ENCODE results near the gene SCAND1. TPM values are rescaled to one million over a fixed set of nuclear protein-coding genes. Genes with fewer than 3 reads are reported as not detected.

The SCAND1 gene
- total RNA-seq, 4 donors from 2014 or later = 18.8 to 71.2 (median 55.0) TPM

DNA sequence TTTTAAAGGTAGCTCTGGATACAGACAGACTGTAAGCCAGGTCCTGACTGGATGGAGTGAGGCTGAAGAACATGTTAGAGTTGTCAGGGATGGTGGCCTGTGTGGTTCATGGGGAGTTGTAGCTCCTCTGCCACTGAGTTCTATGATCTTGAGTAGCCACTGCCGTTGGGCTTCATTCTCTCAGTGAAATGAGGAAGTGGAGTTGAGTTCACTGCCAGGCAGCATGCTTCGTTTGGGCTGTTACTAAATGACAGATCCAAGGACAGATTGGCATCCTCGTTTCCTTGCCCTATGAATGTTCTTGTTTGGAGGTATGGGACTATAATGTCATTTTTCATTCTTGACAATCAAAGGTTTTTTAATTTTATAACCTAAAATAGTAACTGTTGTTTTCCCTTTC, 37.2 kb downstream of the SCAND1 start:
- H3K27ac ChIP-seq = no peak overlapping the region
- H3K27me3 ChIP-seq = no peaks in the 10 kb centered on the region
- no peaks in the 10 kb centered on the region for H3K4me1 ChIP-seq
- H3K4me3 ChIP-seq = no peak overlapping the region
- H3K9me3 ChIP-seq = no peaks in the 10 kb centered on the region
- intact Hi-C loops (cut with DNase I; ENCODE audit: low total_unique reads) = no loop called here
- DNase-seq = no peak
- no peaks in the 10 kb centered on the region for H3K36me3 ChIP-seq
- TF ChIP-seq, protein P1, sequence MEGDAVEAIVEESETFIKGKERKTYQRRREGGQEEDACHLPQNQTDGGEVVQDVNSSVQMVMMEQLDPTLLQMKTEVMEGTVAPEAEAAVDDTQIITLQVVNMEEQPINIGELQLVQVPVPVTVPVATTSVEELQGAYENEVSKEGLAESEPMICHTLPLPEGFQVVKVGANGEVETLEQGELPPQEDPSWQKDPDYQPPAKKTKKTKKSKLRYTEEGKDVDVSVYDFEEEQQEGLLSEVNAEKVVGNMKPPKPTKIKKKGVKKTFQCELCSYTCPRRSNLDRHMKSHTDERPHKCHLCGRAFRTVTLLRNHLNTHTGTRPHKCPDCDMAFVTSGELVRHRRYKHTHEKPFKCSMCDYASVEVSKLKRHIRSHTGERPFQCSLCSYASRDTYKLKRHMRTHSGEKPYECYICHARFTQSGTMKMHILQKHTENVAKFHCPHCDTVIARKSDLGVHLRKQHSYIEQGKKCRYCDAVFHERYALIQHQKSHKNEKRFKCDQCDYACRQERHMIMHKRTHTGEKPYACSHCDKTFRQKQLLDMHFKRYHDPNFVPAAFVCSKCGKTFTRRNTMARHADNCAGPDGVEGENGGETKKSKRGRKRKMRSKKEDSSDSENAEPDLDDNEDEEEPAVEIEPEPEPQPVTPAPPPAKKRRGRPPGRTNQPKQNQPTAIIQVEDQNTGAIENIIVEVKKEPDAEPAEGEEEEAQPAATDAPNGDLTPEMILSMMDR (IDR thresholded peaks at IDR 0.05) = no peak
- no peak for TF ChIP-seq POLR2A (IDR thresholded peaks at IDR 0.05)

- intact Hi-C loops (cut with DNase I; ENCODE audit: low total_unique reads) = no loop called here
- Histone ChIP-seq H3K27ac (no peak overlapping the region), H3K36me3 (no peaks in the 10 kb centered on the region)
Measured at GRCh38 chr20:35912881-35913280, 41.4 kb downstream of the SCAND1 start.

GRCh38 chr20:35910254-35910653, 44.0 kb downstream of the SCAND1 start:
- Histone ChIP-seq H3K9me3 (no peaks in the 10 kb centered on the region), H3K4me3 (no peak overlapping the region), H3K27me3 (no peaks in the 10 kb centered on the region), H3K36me3 (no peaks in the 10 kb centered on the region), H3K4me1 (no peaks in the 10 kb centered on the region), H3K27ac (no peak overlapping the region)
- no peak for TF ChIP-seq POLR2A (IDR thresholded peaks at IDR 0.05)
- TF ChIP-seq, protein P1 (IDR thresholded peaks at IDR 0.05) = no peak
- intact Hi-C loops (cut with DNase I; ENCODE audit: low total_unique reads) = no loop called here
- no peak for DNase-seq

More at GRCh38 chr20:35912881-35913280, 41.4 kb downstream of the SCAND1 start:
- H3K27me3 ChIP-seq = no peaks in the 10 kb centered on the region
- no peak for DNase-seq
- H3K9me3 ChIP-seq = no peaks in the 10 kb centered on the region
- TF ChIP-seq, protein P1 (IDR thresholded peaks at IDR 0.05) = no peak
- TF ChIP-seq POLR2A (IDR thresholded peaks at IDR 0.05) = no peak
- H3K4me1 ChIP-seq = no peaks in the 10 kb centered on the region
- no peak overlapping the region for H3K4me3 ChIP-seq

DNA sequence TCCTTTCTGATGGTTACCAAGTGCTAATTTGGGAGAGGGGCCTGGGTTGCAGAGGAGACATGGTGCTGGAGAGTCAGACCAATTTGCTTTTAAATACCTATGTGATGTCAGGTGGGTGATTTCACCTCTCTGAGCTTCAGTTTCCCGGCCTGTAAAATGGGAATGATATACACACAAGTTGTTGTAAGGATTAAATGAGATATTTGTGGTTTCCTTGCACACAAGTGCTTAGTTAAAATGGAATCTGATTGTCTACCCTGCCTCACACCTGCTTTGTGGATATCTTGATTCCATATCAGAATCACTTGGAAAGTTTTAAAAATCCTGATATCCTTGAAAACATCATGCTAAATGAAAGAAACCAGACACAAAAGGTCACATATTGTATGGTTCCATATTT, 44.5 kb downstream of the SCAND1 start:
- Histone ChIP-seq H3K4me3 (no peak overlapping the region), H3K27ac (no peak overlapping the region), H3K36me3 (no peaks in the 10 kb centered on the region), H3K27me3 (no peaks in the 10 kb centered on the region), H3K9me3 (no peaks in the 10 kb centered on the region), H3K4me1 (no peaks in the 10 kb centered on the region)
- DNase-seq = no peak
- no peak for TF ChIP-seq POLR2A (IDR thresholded peaks at IDR 0.05)
- TF ChIP-seq, protein P1 (IDR thresholded peaks at IDR 0.05) = no peak
- intact Hi-C loops (cut with DNase I; ENCODE audit: low total_unique reads) = no loop called here

- H3K36me3 ChIP-seq = no peaks in the 10 kb centered on the region
- H3K4me1 ChIP-seq = no peaks in the 10 kb centered on the region
- no peak overlapping the region for H3K27ac ChIP-seq
- no peaks in the 10 kb centered on the region for H3K9me3 ChIP-seq
- DNase-seq = no peak
- TF ChIP-seq, protein P1 (IDR thresholded peaks at IDR 0.05) = no peak
- TF ChIP-seq POLR2A (IDR thresholded peaks at IDR 0.05) = no peak
- intact Hi-C loops (cut with DNase I; ENCODE audit: low total_unique reads) = no loop called here
- no peaks in the 10 kb centered on the region for H3K27me3 ChIP-seq
- H3K4me3 ChIP-seq = no peak overlapping the region
Measured at GRCh38 chr20:35909176-35909575, 45.1 kb downstream of the SCAND1 start.

Measured in uterus (tissue), 4 donors.